Omental fat pad (tissue), 4 donors: ENCODE results near the gene NHSL2. TPM values are rescaled to one million over a fixed set of nuclear protein-coding genes. Genes with fewer than 3 reads are reported as not detected.

Experiments used
- ATAC-seq: fragments of 150-250 bp; one replicate; pipeline ENCODE4 v1.9.1; 2016; ENCODE audit warnings: mild to moderate bottlenecking, moderate library complexity; ENCODE audit not compliant: low FRiP score
- DNase-seq: peaks from one replicate; pipeline ENCODE4 v3.0.0-alpha.2; 2019; ENCODE audit warnings: low spot score
- CTCF ChIP-seq, 3 donors: fragments of 450-650 bp; IDR thresholded peaks; one replicate each; pipeline ENCODE4 v1.5.1; 2016 to 2017; ENCODE audit warnings: antibody characterized with exemption in 3 of 3, mild to moderate bottlenecking in 3 of 3, moderate library complexity in 2 of 3
- total RNA-seq, 4 donors: library from RNA; depleted of rRNA; stranded (reverse); fragments of >200 nt; gene quantifications; one replicate each; pipeline ENCODE4 v1.1.0, GENCODE V29; 2016

NHSL2 gene
- total RNA-seq, 4 donors from 2014 or later = 12.8 to 20.2 (median 14.0) TPM

- no peak for TF ChIP-seq CTCF (IDR thresholded peaks at IDR 0.05)
- ATAC-seq (no peak), DNase-seq (no peak)
Observed at GRCh38 chrX:72137846-72138495, 227.3 kb downstream of the NHSL2 start.

GRCh38 chrX:72139538-72139937 is 228.9 kb downstream of the NHSL2 start:
- DNase-seq (no peak), ATAC-seq (no peak)
- no peak for TF ChIP-seq CTCF (IDR thresholded peaks at IDR 0.05)

DNA sequence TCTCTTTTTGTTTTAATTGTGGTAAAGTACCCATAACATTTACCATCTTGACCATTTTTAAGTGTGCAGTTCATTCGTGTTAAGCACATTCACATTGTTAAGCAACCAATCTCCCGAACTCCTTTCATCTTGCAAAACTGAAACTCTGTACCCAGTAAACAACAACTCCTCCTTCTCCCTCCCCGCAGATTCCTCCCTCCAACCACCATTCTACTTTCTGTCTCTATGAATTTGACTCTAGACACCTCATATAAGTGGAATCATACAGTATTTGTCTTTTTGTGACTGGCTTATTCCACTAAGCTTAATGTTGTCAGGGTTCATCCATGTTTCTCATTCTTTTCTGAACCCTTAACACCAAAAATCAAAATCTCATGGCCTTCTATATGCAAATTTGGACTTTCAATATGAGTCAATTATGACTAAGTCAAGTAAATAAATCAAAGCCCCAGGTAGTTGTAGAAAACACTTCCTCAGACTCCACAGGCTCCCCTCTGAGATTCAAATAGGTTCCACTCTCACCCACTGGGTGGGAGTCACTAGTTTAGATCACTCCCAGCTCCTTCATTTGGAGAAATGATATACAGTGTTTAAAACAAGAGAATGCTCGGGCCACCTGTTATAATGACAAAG is 230.8 kb downstream of the NHSL2 start:
- DNase-seq (no peak), ATAC-seq (no peak)
- TF ChIP-seq CTCF (IDR thresholded peaks at IDR 0.05) = no peak

DNA sequence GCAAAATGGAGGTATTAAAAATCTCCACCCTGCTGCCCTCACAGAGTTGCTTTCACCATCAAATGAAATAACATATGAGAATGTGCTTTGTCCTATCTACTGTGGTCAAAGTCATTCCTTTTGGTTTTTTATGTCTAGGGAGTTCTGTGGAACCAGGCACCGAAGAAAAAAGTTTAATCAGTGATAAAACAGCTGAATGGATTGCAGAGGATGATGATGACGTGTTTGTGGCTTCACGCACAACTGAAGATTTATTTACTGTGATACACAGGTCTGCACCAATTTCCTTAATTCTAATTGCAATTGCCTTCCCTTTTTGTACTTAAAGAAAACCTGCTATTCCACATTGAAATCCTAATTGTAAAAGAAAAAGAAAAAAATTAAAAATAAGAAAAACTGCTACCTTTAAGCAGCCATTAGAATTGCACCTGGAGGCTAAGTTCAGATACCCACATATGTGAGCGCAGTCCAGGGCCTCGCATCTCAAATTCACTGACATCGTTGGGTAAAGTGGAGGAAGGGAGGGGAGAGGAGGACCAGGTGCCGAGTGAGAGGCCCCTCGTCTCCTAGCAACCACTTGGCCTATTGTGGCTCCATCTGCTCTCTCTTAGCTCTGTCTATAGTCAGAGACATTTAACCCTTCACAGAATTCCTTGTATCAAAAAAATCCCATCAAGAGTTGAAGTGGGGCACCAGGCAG is 231.6 kb downstream of the NHSL2 start:
- DNase-seq (no peak), ATAC-seq (no peak)
- TF ChIP-seq CTCF (IDR thresholded peaks at IDR 0.05) = no peak

- ATAC-seq = no peak
- no peak for DNase-seq
- TF ChIP-seq CTCF (IDR thresholded peaks at IDR 0.05) = no peak
Observed at GRCh38 chrX:72142794-72143608, 232.4 kb downstream of the NHSL2 start.

- no peak for TF ChIP-seq CTCF (IDR thresholded peaks at IDR 0.05)
- ATAC-seq (no peak), DNase-seq (no peak)
Observed at GRCh38 chrX:72143609-72143907, 232.9 kb downstream of the NHSL2 start.
